GM23338 (cell line): Measurements from ENCODE around the gene PHTF2. TPM values are rescaled to one million over a fixed set of nuclear protein-coding genes. Genes with fewer than 3 reads are reported as not detected.

Experiments
- ATAC-seq: fragments of 200-7000 bp; cut with Tn5 transposase; 3 replicates; pipeline ENCODE4 v1.9.1; 2020
- DNase-seq: peaks from one replicate; pipeline ENCODE4 v3.0.0-alpha.2; 2015; ENCODE audit warnings: low spot score
- H2AFZ ChIP-seq: fragments of 200-600 bp; sonication (generic); 2 replicates; pipeline ENCODE4 v1.8.0; 2016; ENCODE audit warnings: antibody characterized with exemption, mild to moderate bottlenecking, moderate library complexity
- H3F3A ChIP-seq: fragments of 200-600 bp; sonication (generic); replicated peaks from 2 replicates; pipeline ENCODE4 v1.8.0; 2017; ENCODE audit warnings: antibody characterized with exemption, mixed run types, low read depth
- H3K27ac ChIP-seq: fragments of 200-600 bp; sonication (generic); 2 replicates; pipeline ENCODE4 v1.6.1; 2016; ENCODE audit warnings: low read depth
- H3K27me3 ChIP-seq: fragments of 200-600 bp; sonication (generic); 2 replicates; pipeline ENCODE4 v1.8.0; 2016; ENCODE audit warnings: mild to moderate bottlenecking, mixed run types, moderate library complexity; ENCODE audit not compliant: insufficient read depth
- H3K36me3 ChIP-seq: fragments of 200-600 bp; sonication (generic); 2 replicates; pipeline ENCODE4 v1.8.0; 2016; ENCODE audit warnings: mild to moderate bottlenecking; ENCODE audit not compliant: insufficient read depth
- H3K4me1 ChIP-seq: fragments of 200-600 bp; sonication (generic); 2 replicates; pipeline ENCODE4 v1.8.0; 2016; ENCODE audit warnings: mild to moderate bottlenecking, moderate library complexity; ENCODE audit not compliant: insufficient read depth
- H3K4me2 ChIP-seq: fragments of 200-600 bp; sonication (generic); 2 replicates; pipeline ENCODE4 v1.7.1; 2017; ENCODE audit warnings: mixed run types
- H3K4me3 ChIP-seq: fragments of 200-600 bp; sonication (generic); 2 replicates; pipeline ENCODE4 v1.6.1; 2016; ENCODE audit warnings: mixed run types
- H3K79me2 ChIP-seq: fragments of 200-600 bp; sonication (generic); replicated peaks from 2 replicates; pipeline ENCODE4 v1.8.0; 2017; ENCODE audit warnings: mild to moderate bottlenecking; ENCODE audit not compliant: insufficient read depth
- H3K9me2 ChIP-seq: fragments of 200-600 bp; sonication (generic); 2 replicates; pipeline ENCODE4 v1.8.0; 2017; ENCODE audit not compliant: insufficient read depth
- H4K20me1 ChIP-seq: fragments of 200-600 bp; sonication (generic); replicated peaks from 2 replicates; pipeline ENCODE4 v1.8.0; 2017; ENCODE audit warnings: mild to moderate bottlenecking; ENCODE audit not compliant: insufficient read depth
- H3K27ac Mint-ChIP-seq: 2 replicates; pipeline ENCODE4 v1.8.0; 2020; ENCODE audit warnings: inconsistent platforms, mild to moderate bottlenecking, moderate library complexity, mixed read lengths
- H3K27me3 Mint-ChIP-seq: 3 replicates; pipeline ENCODE4 v1.8.0; 2022; ENCODE audit warnings: low read depth, mild to moderate bottlenecking, moderate library complexity, mixed read lengths, inconsistent platforms; ENCODE audit not compliant: insufficient read depth, poor library complexity
- H3K36me3 Mint-ChIP-seq: 3 replicates; pipeline ENCODE4 v1.8.0; 2021; ENCODE audit warnings: low read depth, mild to moderate bottlenecking, inconsistent platforms, moderate library complexity, mixed read lengths
- H3K4me1 Mint-ChIP-seq: 3 replicates; pipeline ENCODE4 v1.8.0; 2020; ENCODE audit warnings: mild to moderate bottlenecking, inconsistent platforms, mixed read lengths
- H3K4me3 Mint-ChIP-seq: 3 replicates; pipeline ENCODE4 v1.8.0; 2021; ENCODE audit warnings: moderate library complexity, mild to moderate bottlenecking, inconsistent platforms, mixed read lengths
- H3K9me3 Mint-ChIP-seq: 3 replicates; pipeline ENCODE4 v1.8.0; 2020; ENCODE audit warnings: moderate library complexity, mild to moderate bottlenecking, inconsistent platforms, mixed read lengths
- CREB1 ChIP-seq: fragments of 250-450 bp; sonication (Bioruptor Pico); IDR thresholded peaks from 2 replicates; pipeline ENCODE4 v1.5.0; 2020; ENCODE audit warnings: low read depth, mild to moderate bottlenecking, moderate library complexity
- ETS1 ChIP-seq: IDR thresholded peaks from 2 replicates; pipeline ENCODE4 v1.6.1; 2016; ENCODE audit warnings: antibody characterized with exemption
- EZH2 ChIP-seq: fragments of 200-600 bp; sonication (generic); IDR thresholded peaks from one replicate; pipeline ENCODE4 v1.8.0; 2017; ENCODE audit warnings: antibody characterized with exemption, mild to moderate bottlenecking, low read depth; ENCODE audit not compliant: unreplicated experiment
- EZH2phosphoT487 ChIP-seq: fragments of 200-600 bp; sonication (generic); IDR thresholded peaks from one replicate; pipeline ENCODE4 v1.8.1; 2018; ENCODE audit warnings: antibody characterized with exemption; ENCODE audit not compliant: unreplicated experiment
- JUNB ChIP-seq: IDR thresholded peaks from one replicate; pipeline ENCODE4 v1.6.1; 2016; ENCODE audit warnings: antibody characterized with exemption; ENCODE audit not compliant: unreplicated experiment
- NANOG ChIP-seq: IDR thresholded peaks from 2 replicates; pipeline ENCODE4 v1.6.1; 2016; ENCODE audit warnings: antibody characterized with exemption, borderline replicate concordance
- POLR2AphosphoS5 ChIP-seq: IDR thresholded peaks from 2 replicates; pipeline ENCODE4 v1.6.1; 2016; ENCODE audit warnings: antibody characterized with exemption, low read depth
- REST ChIP-seq: IDR thresholded peaks from one replicate; pipeline ENCODE4 v1.6.1; 2018; ENCODE audit warnings: antibody characterized with exemption; ENCODE audit not compliant: unreplicated experiment
- STAT1 ChIP-seq: IDR thresholded peaks from one replicate; pipeline ENCODE4 v1.6.1; 2016; ENCODE audit warnings: antibody characterized with exemption; ENCODE audit not compliant: unreplicated experiment
- ZNF114 ChIP-seq: fragments of 250-450 bp; sonication (Bioruptor Pico); IDR thresholded peaks from 2 replicates; pipeline ENCODE4 v1.5.0; 2020; ENCODE audit warnings: mild to moderate bottlenecking, moderate library complexity
- ZNF331 ChIP-seq: fragments of 250-450 bp; sonication (Bioruptor Pico); IDR thresholded peaks from 2 replicates; pipeline ENCODE4 v1.5.0; 2020; ENCODE audit warnings: low read depth, mild to moderate bottlenecking, moderate library complexity
- polyA plus RNA-seq: library from polyadenylated mRNA; unstranded; fragments of >200 nt; fragmentation: Nextera tagmentation; extraction: Ambion mirVana; gene quantifications from 2 replicates; pipeline ENCODE4 v1.2.1, GENCODE V29; 2016
- total RNA-seq: library from RNA; depleted of rRNA; stranded (reverse); fragments of >200 nt; shearing (Covaris generic); gene quantifications from 2 replicates; pipeline ENCODE4 v1.2.3, GENCODE V29; 2014
- TF ChIP-seq, protein P1 (sequence below), 2 experiments: fragments of 200-600 bp in 1 of 2; sonication (generic) in 1 of 2; conservative IDR thresholded peaks; 2 replicates each; pipeline versions ENCODE4 v1.5.1 to v1.6.1; 2016 to 2017; ENCODE audit warnings: antibody characterized with exemption in 2 of 2, low read depth in 2 of 2, mild to moderate bottlenecking in 2 of 2, moderate library complexity in 1 of 2
- TF ChIP-seq, protein P2 (sequence below): fragments of 250-450 bp; sonication (Bioruptor Pico); IDR thresholded peaks from 2 replicates; pipeline ENCODE4 v1.5.0; 2020; ENCODE audit warnings: mild to moderate bottlenecking, moderate library complexity

PHTF2 gene
- total and polyA plus RNA-seq, 2 experiments from 2014 or later: 14.6 to 24.1 TPM

- Mint-ChIP-seq H3K4me3 (no peak overlapping the region), H3K9me3 (no peaks in the 10 kb centered on the region), H3K4me1 (0 out of 3 replicates have a peak, but pooled peaks cover 2% of the 10 kb centered on the region), H3K27me3 (no peaks in the 10 kb centered on the region), H3K27ac (no peak overlapping the region), H3K36me3 (no peaks in the 10 kb centered on the region)
- no peaks in the 10 kb centered on the region for H3K79me2 ChIP-seq
- no peaks in the 10 kb centered on the region for H3K36me3 ChIP-seq
- no peak overlapping the region for H3K4me3 ChIP-seq
- no peaks in the 10 kb centered on the region for H3K4me1 ChIP-seq
- H3K4me2 ChIP-seq: no peak overlapping the region
- TF ChIP-seq ETS1: no peak
- TF ChIP-seq STAT1: no peak
- no peak for TF ChIP-seq JUNB
- no peak for TF ChIP-seq EZH2
- no peak for TF ChIP-seq REST
- TF ChIP-seq NANOG: no peak
- TF ChIP-seq, protein P1, sequence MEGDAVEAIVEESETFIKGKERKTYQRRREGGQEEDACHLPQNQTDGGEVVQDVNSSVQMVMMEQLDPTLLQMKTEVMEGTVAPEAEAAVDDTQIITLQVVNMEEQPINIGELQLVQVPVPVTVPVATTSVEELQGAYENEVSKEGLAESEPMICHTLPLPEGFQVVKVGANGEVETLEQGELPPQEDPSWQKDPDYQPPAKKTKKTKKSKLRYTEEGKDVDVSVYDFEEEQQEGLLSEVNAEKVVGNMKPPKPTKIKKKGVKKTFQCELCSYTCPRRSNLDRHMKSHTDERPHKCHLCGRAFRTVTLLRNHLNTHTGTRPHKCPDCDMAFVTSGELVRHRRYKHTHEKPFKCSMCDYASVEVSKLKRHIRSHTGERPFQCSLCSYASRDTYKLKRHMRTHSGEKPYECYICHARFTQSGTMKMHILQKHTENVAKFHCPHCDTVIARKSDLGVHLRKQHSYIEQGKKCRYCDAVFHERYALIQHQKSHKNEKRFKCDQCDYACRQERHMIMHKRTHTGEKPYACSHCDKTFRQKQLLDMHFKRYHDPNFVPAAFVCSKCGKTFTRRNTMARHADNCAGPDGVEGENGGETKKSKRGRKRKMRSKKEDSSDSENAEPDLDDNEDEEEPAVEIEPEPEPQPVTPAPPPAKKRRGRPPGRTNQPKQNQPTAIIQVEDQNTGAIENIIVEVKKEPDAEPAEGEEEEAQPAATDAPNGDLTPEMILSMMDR (conservative IDR thresholded peaks at IDR 0.05; ENCODE audit: low read depth in 2 of 2): no peak
- TF ChIP-seq EZH2phosphoT487: no peak
- TF ChIP-seq, protein P2, sequence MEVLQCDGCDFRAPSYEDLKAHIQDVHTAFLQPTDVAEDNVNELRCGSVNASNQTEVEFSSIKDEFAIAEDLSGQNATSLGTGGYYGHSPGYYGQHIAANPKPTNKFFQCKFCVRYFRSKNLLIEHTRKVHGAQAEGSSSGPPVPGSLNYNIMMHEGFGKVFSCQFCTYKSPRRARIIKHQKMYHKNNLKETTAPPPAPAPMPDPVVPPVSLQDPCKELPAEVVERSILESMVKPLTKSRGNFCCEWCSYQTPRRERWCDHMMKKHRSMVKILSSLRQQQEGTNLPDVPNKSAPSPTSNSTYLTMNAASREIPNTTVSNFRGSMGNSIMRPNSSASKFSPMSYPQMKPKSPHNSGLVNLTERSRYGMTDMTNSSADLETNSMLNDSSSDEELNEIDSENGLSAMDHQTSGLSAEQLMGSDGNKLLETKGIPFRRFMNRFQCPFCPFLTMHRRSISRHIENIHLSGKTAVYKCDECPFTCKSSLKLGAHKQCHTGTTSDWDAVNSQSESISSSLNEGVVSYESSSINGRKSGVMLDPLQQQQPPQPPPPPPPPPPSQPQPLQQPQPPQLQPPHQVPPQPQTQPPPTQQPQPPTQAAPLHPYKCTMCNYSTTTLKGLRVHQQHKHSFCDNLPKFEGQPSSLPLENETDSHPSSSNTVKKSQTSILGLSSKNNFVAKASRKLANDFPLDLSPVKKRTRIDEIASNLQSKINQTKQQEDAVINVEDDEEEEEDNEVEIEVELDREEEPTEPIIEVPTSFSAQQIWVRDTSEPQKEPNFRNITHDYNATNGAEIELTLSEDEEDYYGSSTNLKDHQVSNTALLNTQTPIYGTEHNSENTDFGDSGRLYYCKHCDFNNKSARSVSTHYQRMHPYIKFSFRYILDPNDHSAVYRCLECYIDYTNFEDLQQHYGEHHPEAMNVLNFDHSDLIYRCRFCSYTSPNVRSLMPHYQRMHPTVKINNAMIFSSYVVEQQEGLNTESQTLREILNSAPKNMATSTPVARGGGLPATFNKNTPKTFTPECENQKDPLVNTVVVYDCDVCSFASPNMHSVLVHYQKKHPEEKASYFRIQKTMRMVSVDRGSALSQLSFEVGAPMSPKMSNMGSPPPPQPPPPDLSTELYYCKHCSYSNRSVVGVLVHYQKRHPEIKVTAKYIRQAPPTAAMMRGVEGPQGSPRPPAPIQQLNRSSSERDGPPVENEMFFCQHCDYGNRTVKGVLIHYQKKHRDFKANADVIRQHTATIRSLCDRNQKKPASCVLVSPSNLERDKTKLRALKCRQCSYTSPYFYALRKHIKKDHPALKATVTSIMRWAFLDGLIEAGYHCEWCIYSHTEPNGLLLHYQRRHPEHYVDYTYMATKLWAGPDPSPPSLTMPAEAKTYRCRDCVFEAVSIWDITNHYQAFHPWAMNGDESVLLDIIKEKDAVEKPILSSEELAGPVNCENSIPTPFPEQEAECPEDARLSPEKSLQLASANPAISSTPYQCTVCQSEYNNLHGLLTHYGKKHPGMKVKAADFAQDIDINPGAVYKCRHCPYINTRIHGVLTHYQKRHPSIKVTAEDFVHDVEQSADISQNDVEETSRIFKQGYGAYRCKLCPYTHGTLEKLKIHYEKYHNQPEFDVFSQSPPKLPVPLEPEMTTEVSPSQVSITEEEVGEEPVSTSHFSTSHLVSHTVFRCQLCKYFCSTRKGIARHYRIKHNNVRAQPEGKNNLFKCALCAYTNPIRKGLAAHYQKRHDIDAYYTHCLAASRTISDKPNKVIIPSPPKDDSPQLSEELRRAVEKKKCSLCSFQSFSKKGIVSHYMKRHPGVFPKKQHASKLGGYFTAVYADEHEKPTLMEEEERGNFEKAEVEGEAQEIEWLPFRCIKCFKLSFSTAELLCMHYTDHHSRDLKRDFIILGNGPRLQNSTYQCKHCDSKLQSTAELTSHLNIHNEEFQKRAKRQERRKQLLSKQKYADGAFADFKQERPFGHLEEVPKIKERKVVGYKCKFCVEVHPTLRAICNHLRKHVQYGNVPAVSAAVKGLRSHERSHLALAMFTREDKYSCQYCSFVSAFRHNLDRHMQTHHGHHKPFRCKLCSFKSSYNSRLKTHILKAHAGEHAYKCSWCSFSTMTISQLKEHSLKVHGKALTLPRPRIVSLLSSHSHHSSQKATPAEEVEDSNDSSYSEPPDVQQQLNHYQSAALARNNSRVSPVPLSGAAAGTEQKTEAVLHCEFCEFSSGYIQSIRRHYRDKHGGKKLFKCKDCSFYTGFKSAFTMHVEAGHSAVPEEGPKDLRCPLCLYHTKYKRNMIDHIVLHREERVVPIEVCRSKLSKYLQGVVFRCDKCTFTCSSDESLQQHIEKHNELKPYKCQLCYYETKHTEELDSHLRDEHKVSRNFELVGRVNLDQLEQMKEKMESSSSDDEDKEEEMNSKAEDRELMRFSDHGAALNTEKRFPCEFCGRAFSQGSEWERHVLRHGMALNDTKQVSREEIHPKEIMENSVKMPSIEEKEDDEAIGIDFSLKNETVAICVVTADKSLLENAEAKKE (CRISPR knock-in tag): no peak
- no peak for TF ChIP-seq ZNF114 (CRISPR knock-in tag)
- TF ChIP-seq ZNF331 (CRISPR knock-in tag): no peak
- TF ChIP-seq POLR2AphosphoS5: no peak
- no peak for TF ChIP-seq CREB1 (CRISPR knock-in tag)
- no peaks in the 10 kb centered on the region for H4K20me1 ChIP-seq
- no peaks in the 10 kb centered on the region for H3K27me3 ChIP-seq
- no peaks in the 10 kb centered on the region for H3F3A ChIP-seq
- no peak for ATAC-seq
- DNase-seq: no peak
- no peaks in the 10 kb centered on the region for H3K9me2 ChIP-seq
- H3K27ac ChIP-seq: no peak overlapping the region
- H2AFZ ChIP-seq: no peak overlapping the region
Measured at GRCh38 chr7:77893813-77894212, 95.2 kb downstream of the PHTF2 start.
